Measurements from ENCODE around the gene CMSS1. TPM values are rescaled to one million over a fixed set of nuclear protein-coding genes. Genes with fewer than 3 reads are reported as not detected.

The CMSS1 gene
- total and polyA plus RNA-seq, 4 donors, result 3.8 to 19.5 (median 7.5) TPM

- TF ChIP-seq ATF3 (IDR thresholded peaks at IDR 0.05) (no peak), HNF4A (conservative IDR thresholded peaks at IDR 0.05) (no peak), HNF4G (IDR thresholded peaks at IDR 0.05) (no peak), YY1 (IDR thresholded peaks at IDR 0.05) (no peak), MAX (IDR thresholded peaks at IDR 0.05) (no peak), TAF1 (conservative IDR thresholded peaks at IDR 0.05) (no peak), GABPA (IDR thresholded peaks at IDR 0.05 in 1 of 2, conservative IDR thresholded peaks at IDR 0.05 in 1 of 2) (no peak), EGR1 (IDR thresholded peaks at IDR 0.05; ENCODE audit: low read depth in 2 of 2) (no peak), NR2F2 (IDR thresholded peaks at IDR 0.05) (no peak), RAD21 (IDR thresholded peaks at IDR 0.05) (no peak)
Observed at GRCh38 chr3:99953596-99953995, 135.9 kb downstream of the CMSS1 start (continued).

GRCh38 chr3:99954914-99955644, 137.4 kb downstream of the CMSS1 start:
- DNase-seq (ENCODE audit: low spot score), result no peak
- H3K27ac ChIP-seq (ENCODE audit: low read depth in 1 of 2, low read length in 2 of 2), result peak overlapping the region; percentile 1 to 23
- H3K27me3 ChIP-seq (ENCODE audit: control insufficient read depth in 4 of 4, insufficient read depth in 4 of 4, low read length in 3 of 4), result no peaks in the 10 kb centered on the region
- TF ChIP-seq HNF4G (IDR thresholded peaks at IDR 0.05), result no peak
- no peak for TF ChIP-seq GABPA (IDR thresholded peaks at IDR 0.05 in 1 of 2, conservative IDR thresholded peaks at IDR 0.05 in 1 of 2)
- TF ChIP-seq RAD21 (IDR thresholded peaks at IDR 0.05), result peak in 1 of 2 donors; percentile 9
- TF ChIP-seq JUND (IDR thresholded peaks at IDR 0.05), result no peak
- no peak for TF ChIP-seq ATF3 (IDR thresholded peaks at IDR 0.05)
- TF ChIP-seq RXRA (IDR thresholded peaks at IDR 0.05), result no peak
- TF ChIP-seq EGR1 (IDR thresholded peaks at IDR 0.05; ENCODE audit: low read depth in 2 of 2), result no peak
- no peak for TF ChIP-seq FOXA2 (IDR thresholded peaks at IDR 0.05)
- TF ChIP-seq NR2F2 (IDR thresholded peaks at IDR 0.05), result no peak
- TF ChIP-seq HNF4A (conservative IDR thresholded peaks at IDR 0.05), result peak in 1 of 2 donors; percentile 44
- TF ChIP-seq SP1 (IDR thresholded peaks at IDR 0.05), result no peak
- no peak for TF ChIP-seq REST (IDR thresholded peaks at IDR 0.05)
- no peak for TF ChIP-seq CTCF (IDR thresholded peaks at IDR 0.05; ENCODE audit: low read depth, low read length, missing input control)
- no peak overlapping the region for H3K4me3 ChIP-seq (ENCODE audit: low read depth in 1 of 3, low read length in 3 of 3)
- H3K9me3 ChIP-seq (ENCODE audit: control insufficient read depth in 4 of 4, low read length in 3 of 4), result no peaks in the 10 kb centered on the region
- H3K36me3 ChIP-seq (ENCODE audit: control insufficient read depth in 4 of 4, insufficient read depth in 3 of 4, low read depth in 1 of 4, low read length in 3 of 4), result no peaks in the 10 kb centered on the region
- WGBS, result 33% methylated on average over 4 of the region's 4 CpGs
- H3K9ac ChIP-seq (ENCODE audit: low read depth in 1 of 2, low read length in 2 of 2), result no peak overlapping the region
- peaks cover 2 to 22% (median 13%) of the 10 kb centered on the region in 4 donors for H3K4me1 ChIP-seq (ENCODE audit: control insufficient read depth in 4 of 4, insufficient read depth in 4 of 4, low read length in 3 of 4)
